Body of pancreas (tissue), 4 donors: ENCODE results near the gene AAGAB.

Source experiments
- POLR2A ChIP-seq, 3 donors: fragments of 450-650 bp; IDR thresholded peaks; one replicate each; pipeline ENCODE4 v1.6.1; 2016; ENCODE audit warnings: antibody characterized with exemption in 3 of 3, mild to moderate bottlenecking in 2 of 3
- TF ChIP-seq, protein P1 (sequence below), 7 experiments: fragments of 450-650 bp in 4 of 7; fragments of 200-600 bp in 3 of 7; sonication (generic) in 3 of 7; IDR thresholded peaks; one replicate each; pipeline ENCODE4 v1.5.1; 2016 to 2019; ENCODE audit warnings: antibody characterized with exemption in 7 of 7

DNA sequence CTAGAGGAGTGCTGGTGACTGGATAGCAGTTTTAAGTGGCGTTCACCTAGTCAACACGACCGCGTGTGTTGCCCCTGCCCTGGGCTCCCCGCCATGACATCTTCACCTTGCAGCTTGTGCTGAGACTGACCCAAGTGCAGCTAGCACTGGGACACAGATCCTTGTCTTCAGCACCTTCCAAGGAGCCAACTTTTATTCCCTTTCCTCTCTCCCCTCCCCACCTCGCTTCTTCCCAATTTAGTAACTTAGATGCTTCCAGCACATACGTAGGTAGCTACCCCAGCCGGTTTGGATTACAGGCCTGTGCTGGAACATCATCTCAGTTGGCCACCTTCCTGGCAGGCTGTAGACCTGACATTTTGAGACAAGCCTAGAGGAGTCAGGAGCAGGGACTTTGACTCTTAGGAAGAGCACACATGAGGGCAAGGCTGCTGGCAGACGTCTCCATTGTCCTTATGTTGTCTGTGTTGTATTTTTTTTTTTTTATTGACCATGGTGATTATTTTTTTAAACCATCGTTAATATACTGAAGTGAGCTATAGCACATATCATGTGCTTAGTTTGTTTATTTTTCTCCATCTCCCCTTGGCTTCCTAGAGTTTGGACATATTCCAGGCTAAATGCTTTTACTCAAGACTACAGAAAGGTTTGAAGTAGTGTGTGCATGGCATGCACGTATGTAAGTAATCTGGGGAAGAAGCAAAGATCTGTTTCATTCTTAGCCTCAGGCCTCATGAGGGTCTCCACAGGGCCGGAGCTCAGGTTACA lies 61.1 kb downstream of the AAGAB start:
- TF ChIP-seq, protein P1, sequence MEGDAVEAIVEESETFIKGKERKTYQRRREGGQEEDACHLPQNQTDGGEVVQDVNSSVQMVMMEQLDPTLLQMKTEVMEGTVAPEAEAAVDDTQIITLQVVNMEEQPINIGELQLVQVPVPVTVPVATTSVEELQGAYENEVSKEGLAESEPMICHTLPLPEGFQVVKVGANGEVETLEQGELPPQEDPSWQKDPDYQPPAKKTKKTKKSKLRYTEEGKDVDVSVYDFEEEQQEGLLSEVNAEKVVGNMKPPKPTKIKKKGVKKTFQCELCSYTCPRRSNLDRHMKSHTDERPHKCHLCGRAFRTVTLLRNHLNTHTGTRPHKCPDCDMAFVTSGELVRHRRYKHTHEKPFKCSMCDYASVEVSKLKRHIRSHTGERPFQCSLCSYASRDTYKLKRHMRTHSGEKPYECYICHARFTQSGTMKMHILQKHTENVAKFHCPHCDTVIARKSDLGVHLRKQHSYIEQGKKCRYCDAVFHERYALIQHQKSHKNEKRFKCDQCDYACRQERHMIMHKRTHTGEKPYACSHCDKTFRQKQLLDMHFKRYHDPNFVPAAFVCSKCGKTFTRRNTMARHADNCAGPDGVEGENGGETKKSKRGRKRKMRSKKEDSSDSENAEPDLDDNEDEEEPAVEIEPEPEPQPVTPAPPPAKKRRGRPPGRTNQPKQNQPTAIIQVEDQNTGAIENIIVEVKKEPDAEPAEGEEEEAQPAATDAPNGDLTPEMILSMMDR (IDR thresholded peaks at IDR 0.05), result no peak
- TF ChIP-seq POLR2A (IDR thresholded peaks at IDR 0.05), result no peak
